Dermis blood vessel endothelial cell (primary cell): ENCODE data around the gene PRRC2C. TPM values are rescaled to one million over a fixed set of nuclear protein-coding genes. Genes with fewer than 3 reads are reported as not detected.
"Not testable (repeated sequence)": the region's sequence is repeated elsewhere in the genome, so short reads cannot be mapped to it uniquely, and the experiment has no call there.

ENCODE experiments used
- DNase-seq: peaks from one replicate; pipeline ENCODE4 v3.0.0; 2010
- total RNA-seq: library from RNA; depleted of rRNA; stranded (reverse); fragments of >200 nt; gene quantifications from 2 replicates; pipeline ENCODE4 v1.2.3, GENCODE V29; 2014

Gene PRRC2C
- total RNA-seq, 1 donor from 2014 or later: 58.0 TPM

DNA sequence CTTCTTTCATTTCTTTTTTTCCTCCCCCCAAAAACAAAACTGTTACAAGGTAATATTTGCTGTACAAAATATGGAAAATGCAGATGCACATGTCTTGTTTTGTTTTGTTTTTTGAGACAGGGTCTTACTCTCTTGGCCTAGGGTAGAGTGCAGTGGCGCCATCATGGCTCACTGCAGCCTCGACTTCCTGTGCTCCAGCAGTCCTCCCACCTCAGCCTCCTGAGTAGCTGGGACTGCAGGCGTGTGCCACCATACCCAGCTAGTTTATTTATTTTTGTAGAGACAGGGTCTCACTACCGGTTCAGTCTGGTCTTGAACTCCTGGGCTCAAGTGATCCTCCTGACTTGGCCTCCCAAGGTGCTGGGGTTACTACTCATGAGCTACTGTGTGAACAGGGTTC lies 15.5 kb downstream of the PRRC2C start:
- no peak for DNase-seq

GRCh38 chr1:171501305-171502024 lies 16.1 kb downstream of the PRRC2C start:
- DNase-seq: no peak

GRCh38 chr1:171506525-171507304 lies 21.4 kb downstream of the PRRC2C start:
- no peak for DNase-seq

GRCh38 chr1:171507435-171507834 lies 22.1 kb downstream of the PRRC2C start:
- no peak for DNase-seq

- DNase-seq: no peak
Observed at GRCh38 chr1:171509191-171509590, 23.9 kb downstream of the PRRC2C start.

- no peak for DNase-seq
Observed at GRCh38 chr1:171513743-171514142, 28.4 kb downstream of the PRRC2C start.

GRCh38 chr1:171515299-171515698 lies 30.0 kb downstream of the PRRC2C start:
- DNase-seq: no peak

GRCh38 chr1:171515741-171516140 lies 30.4 kb downstream of the PRRC2C start:
- DNase-seq: no peak

DNA sequence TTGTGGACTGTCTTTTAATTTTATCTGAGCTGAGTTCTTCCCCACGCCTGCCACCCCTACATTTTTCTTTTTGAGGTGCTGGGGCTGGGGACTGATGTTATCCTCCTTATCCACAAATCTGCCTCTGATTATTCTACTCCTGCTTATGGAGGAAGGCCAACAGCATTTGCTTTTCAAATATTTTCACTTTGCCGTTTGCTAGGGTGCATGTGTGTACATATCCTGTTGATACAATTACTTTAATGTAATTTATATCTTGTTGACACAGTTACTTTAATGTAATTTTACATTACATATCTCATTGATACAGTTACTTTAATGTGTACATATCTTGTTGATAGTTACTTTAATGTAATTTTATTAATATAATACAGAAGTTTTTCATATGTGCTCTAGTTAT lies 36.2 kb downstream of the PRRC2C start:
- no peak for DNase-seq

DNA sequence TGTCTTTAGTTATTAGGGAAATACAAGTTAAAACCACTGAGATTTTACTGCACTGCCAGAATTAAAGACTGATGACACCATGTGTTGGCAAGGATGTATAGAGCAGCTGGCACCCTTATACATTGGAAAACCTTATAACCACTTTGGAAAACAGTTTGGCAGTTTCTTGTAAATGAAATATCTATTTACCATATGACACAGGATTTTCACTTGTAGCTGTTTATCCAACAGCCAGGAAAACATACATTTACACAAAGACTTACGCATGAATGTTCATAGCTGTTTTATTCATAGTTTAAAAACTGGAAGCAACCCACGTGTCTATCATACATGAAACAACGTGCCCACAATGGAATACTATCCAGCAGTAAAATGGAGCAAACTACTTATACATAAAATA lies 45.3 kb downstream of the PRRC2C start:
- DNase-seq: no peak

DNA sequence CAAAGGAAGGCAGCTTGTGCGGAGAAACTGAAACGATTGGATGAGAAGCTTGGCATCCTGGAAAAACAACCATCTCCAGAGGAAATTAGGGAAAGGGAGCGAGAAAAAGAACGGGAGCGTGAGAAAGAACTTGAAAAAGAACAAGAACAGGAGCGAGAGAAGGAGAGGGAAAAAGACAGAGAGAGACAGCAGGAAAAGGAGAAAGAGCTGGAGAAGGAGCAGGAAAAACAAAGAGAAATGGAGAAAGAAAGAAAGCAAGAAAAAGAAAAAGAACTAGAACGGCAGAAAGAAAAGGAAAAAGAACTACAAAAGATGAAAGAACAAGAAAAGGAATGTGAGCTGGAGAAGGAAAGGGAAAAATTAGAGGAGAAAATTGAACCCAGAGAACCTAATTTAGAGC lies 47.2 kb downstream of the PRRC2C start:
- DNase-seq: no peak

DNA sequence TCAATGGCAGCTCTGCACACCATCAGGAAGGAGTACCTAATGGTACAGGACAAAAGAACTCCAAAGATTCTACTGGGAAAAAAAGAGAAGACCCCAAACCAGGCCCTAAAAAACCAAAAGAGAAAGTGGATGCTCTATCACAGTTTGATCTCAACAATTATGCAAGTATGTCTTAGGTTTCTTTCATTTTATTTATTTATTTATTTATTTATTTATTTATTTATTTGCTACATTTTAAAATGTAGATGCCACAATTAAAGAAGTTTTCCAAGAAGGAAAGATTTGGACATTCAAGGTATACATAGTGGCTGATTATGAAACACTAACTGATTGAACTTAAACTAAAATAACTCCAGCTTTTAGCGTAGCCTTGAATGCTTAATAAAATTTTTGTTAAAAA lies 60.2 kb downstream of the PRRC2C start:
- DNase-seq: no peak

DNA sequence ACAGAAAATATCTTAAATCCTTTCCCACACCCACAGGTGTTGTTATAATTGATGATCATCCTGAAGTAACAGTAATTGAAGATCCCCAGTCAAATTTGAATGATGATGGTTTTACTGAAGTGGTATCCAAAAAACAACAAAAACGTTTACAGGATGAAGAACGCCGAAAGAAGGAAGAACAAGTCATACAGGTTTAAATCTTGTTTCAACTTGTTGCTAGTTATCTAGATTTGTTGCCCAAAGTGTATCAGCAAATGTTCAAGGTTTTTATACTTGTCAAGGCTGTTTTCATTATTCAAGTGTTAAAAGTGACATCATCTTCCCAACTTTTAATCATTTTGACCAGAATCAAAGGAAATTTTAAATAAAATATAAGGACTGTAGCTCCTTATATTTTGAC lies 64.7 kb downstream of the PRRC2C start:
- no peak for DNase-seq

DNA sequence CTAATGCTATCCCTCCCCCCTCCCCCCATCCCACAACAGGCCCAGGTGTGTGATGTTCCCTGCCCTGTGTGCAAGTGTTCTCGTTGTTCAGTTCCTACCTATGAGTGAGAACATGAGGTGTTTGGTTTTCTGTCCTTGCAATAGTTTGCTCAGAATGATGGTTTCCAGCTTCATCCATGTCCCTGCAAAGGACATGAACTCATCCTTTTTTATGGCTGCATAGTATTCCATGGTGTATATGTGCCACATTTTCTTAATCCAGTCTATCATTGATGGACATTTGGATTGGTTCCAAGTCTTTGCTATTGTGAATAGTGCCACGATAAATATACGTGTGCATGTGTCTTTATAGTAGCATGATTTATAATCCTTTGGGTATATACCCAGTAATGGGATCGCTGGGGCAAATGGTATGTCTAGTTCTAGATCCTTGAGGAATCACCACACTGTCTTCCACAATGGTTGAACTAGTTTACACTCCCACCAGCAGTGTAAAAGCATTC lies 65.3 kb downstream of the PRRC2C start:
- DNase-seq: not testable (repeated sequence)

GRCh38 chr1:171553960-171554359 lies 68.6 kb downstream of the PRRC2C start:
- not testable (repeated sequence) for DNase-seq

DNA sequence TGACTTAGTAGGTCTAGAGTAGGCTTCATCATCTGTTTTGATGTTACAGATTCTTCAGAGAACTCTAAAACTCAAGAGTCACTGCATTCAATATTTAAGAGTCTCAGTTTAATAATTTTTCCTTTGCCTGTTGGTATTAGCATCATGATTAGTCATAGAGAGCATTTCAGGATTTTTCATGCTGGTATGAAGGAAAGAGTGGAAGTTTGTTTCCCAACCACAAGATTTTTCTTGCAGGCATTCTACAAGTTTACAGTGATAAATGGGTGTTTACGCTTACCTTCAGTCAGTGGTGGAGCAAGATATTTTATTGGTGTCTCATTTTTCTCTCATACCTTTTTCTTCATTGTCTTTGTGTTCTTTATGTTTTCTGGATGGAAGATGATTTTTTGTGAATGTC lies 78.3 kb downstream of the PRRC2C start:
- no peak for DNase-seq

GRCh38 chr1:171566467-171566866 lies 81.1 kb downstream of the PRRC2C start:
- DNase-seq: peak; percentile 13

- DNase-seq: no peak
Observed at GRCh38 chr1:171570295-171570694, 85.0 kb downstream of the PRRC2C start.

GRCh38 chr1:171576144-171576543 lies 90.8 kb downstream of the PRRC2C start:
- no peak for DNase-seq

- DNase-seq: no peak
Observed at GRCh38 chr1:171581226-171581625, 95.9 kb downstream of the PRRC2C start.

DNA sequence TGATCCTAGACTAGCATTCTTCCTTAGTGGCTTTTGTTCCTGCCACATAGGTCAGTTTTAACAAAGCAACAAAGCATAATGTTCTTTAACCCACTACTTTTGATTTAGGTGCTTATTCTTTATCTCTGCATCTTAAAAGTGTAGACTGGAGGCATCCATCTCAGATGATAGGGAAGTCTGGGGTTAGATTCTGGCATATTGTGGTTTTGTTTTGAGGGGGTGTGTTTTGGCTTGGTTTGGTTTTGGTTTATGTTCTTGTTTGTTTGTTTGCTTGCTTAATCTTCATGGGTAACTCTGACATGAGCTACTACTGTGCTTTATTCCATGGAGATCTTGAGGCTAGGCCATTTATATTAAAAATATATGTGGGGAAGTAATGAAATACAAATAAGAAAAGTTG lies 96.4 kb downstream of the PRRC2C start:
- no peak for DNase-seq

- no peak for DNase-seq
Observed at GRCh38 chr1:171582589-171582988, 97.3 kb downstream of the PRRC2C start.

- DNase-seq: no peak
Observed at GRCh38 chr1:171583591-171584201, 98.4 kb downstream of the PRRC2C start.

DNA sequence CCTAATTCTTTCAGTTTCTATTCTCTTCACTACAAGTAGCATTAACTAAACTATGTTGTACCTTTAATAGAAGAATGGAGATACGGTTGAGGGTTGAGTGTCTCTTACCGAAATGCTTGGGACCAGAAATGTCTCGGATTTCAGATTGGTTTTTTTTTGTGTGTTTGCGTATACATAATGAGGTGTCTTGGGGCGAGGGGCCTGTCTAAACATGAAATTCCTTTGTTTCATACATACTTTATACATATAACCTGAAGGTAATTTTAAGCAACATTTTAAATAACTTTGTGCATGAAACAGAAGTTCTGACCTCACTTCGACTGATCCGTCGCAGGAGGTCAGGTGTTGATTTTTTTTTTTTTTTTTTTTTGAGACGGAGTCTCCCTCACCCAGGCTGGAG lies 100.4 kb downstream of the PRRC2C start:
- no peak for DNase-seq
